Thyroid gland (tissue), 4 donors: ENCODE results near the gene CHN2. TPM values are rescaled to one million over a fixed set of nuclear protein-coding genes. Genes with fewer than 3 reads are reported as not detected.

Experiments used
- DNase-seq, 2 donors: peaks; one replicate each; pipeline ENCODE4 v3.0.0-alpha.2; 2019
- H3K27ac ChIP-seq, 3 donors: fragments of 200-600 bp; sonication (generic); 1 replicate in 2 of 3; 2 replicates in 1 of 3; pipeline ENCODE4 v1.5.1; 2016 to 2019; ENCODE audit warnings: mild to moderate bottlenecking in 1 of 3, moderate library complexity in 1 of 3
- H3K27me3 ChIP-seq: fragments of 200-600 bp; sonication (generic); one replicate; pipeline ENCODE4 v1.5.1; 2019
- H3K36me3 ChIP-seq, 2 donors: fragments of 200-600 bp; sonication (generic); one replicate each; pipeline ENCODE4 v1.5.1; 2016 to 2019
- H3K4me1 ChIP-seq, 2 donors: fragments of 200-600 bp; sonication (generic); one replicate each; pipeline ENCODE4 v1.5.1; 2017 to 2019
- H3K4me3 ChIP-seq, 3 donors: fragments of 200-600 bp; sonication (generic); replicated peaks in 1 of 3; 1 replicate in 2 of 3; 2 replicates in 1 of 3; pipeline ENCODE4 v1.5.1; 2016; ENCODE audit warnings: mild to moderate bottlenecking in 1 of 3
- H3K9me3 ChIP-seq: fragments of 200-600 bp; sonication (generic); one replicate; pipeline ENCODE4 v1.5.1; 2017
- POLR2A ChIP-seq, 2 donors: fragments of 450-650 bp; IDR thresholded peaks; one replicate each; pipeline ENCODE4 v1.6.1; 2017; ENCODE audit warnings: antibody characterized with exemption in 2 of 2, mild to moderate bottlenecking in 2 of 2, moderate library complexity in 1 of 2
- WGBS, 2 donors: methylation state at CpG; one replicate each; pipeline ENCODE4 v1.1.5; 2017; 5-methylcytosine and 5-hydroxymethylcytosine counted together
- intact Hi-C: fragments of 100-400 bp; cut with DNase I; formaldehyde crosslinking; loops from one replicate; pipeline ENCODE4 v1.15.1; 2023
- total RNA-seq, 4 donors: library from RNA; depleted of rRNA; stranded (reverse); fragments of >200 nt; gene quantifications; one replicate each; pipeline ENCODE4 v1.2.3, GENCODE V29; 2016
- TF ChIP-seq, protein P1 (sequence below), 6 experiments: fragments of 200-600 bp in 3 of 6; fragments of 450-650 bp in 3 of 6; sonication (generic) in 3 of 6; IDR thresholded peaks; one replicate each; pipeline ENCODE4 v1.5.1; 2016 to 2019; ENCODE audit warnings: antibody characterized with exemption in 6 of 6, mild to moderate bottlenecking in 2 of 6, inconsistent platforms in 1 of 6, moderate library complexity in 1 of 6

Gene CHN2
- total RNA-seq, 4 donors from 2014 or later: 11.7 to 54.3 (median 41.4) TPM

GRCh38 chr7:29275018-29275318, 80.4 kb downstream of the CHN2 start:
- Histone ChIP-seq H3K4me1 (peaks cover 4 to 9% of the 10 kb centered on the region in 2 donors), H3K9me3 (no peaks in the 10 kb centered on the region), H3K27me3 (no peaks in the 10 kb centered on the region), H3K36me3 (no peaks in the 10 kb centered on the region), H3K4me3 (no peak overlapping the region), H3K27ac (no peak overlapping the region)
- TF ChIP-seq POLR2A (IDR thresholded peaks at IDR 0.05): no peak
- TF ChIP-seq, protein P1, sequence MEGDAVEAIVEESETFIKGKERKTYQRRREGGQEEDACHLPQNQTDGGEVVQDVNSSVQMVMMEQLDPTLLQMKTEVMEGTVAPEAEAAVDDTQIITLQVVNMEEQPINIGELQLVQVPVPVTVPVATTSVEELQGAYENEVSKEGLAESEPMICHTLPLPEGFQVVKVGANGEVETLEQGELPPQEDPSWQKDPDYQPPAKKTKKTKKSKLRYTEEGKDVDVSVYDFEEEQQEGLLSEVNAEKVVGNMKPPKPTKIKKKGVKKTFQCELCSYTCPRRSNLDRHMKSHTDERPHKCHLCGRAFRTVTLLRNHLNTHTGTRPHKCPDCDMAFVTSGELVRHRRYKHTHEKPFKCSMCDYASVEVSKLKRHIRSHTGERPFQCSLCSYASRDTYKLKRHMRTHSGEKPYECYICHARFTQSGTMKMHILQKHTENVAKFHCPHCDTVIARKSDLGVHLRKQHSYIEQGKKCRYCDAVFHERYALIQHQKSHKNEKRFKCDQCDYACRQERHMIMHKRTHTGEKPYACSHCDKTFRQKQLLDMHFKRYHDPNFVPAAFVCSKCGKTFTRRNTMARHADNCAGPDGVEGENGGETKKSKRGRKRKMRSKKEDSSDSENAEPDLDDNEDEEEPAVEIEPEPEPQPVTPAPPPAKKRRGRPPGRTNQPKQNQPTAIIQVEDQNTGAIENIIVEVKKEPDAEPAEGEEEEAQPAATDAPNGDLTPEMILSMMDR (IDR thresholded peaks at IDR 0.05): no peak
- WGBS, 2 donors: 90 to 98% methylated on average over 2 of the region's 2 CpGs
- intact Hi-C loops: no loop called here
- DNase-seq: no peak

- peak; percentile 37 to 42 for DNase-seq
- no peaks in the 10 kb centered on the region for H3K36me3 ChIP-seq
- H3K27ac ChIP-seq: no peak overlapping the region
- no peaks in the 10 kb centered on the region for H3K9me3 ChIP-seq
- 35% methylated on average over 4 of the region's 4 CpGs for WGBS, 2 donors
- H3K27me3 ChIP-seq: no peaks in the 10 kb centered on the region
- TF ChIP-seq, protein P1 (IDR thresholded peaks at IDR 0.05): no peak
- peaks cover 4 to 9% of the 10 kb centered on the region in 2 donors for H3K4me1 ChIP-seq
- intact Hi-C loops: no loop called here
- no peak overlapping the region for H3K4me3 ChIP-seq
Observed at GRCh38 chr7:29275493-29275892, 80.9 kb downstream of the CHN2 start.

DNA sequence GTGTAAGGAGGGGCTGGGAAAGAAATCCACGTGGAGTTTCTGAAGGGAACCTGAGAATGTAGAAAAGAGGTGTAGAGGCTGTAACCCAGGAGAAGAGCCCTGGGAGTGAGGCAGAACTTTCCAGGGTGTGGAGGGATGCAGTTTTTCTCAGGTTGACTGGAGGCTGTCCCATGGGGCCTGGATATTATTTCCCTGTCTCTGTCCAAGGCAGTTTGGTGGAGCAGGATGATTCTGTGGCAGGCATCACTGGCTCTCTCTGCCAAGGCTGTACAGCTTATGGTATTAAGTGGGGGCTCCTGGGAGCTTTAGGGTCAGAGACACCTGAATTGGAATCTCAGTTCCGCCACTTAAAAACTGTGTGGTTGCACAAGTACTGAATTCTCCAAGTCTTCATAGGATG, 81.6 kb downstream of the CHN2 start:
- H3K27ac ChIP-seq: no peak overlapping the region
- intact Hi-C loops: no loop called here
- TF ChIP-seq, protein P1 (IDR thresholded peaks at IDR 0.05): no peak
- no peak for TF ChIP-seq POLR2A (IDR thresholded peaks at IDR 0.05)
- no peak for DNase-seq
- H3K36me3 ChIP-seq: no peaks in the 10 kb centered on the region
- H3K9me3 ChIP-seq: no peaks in the 10 kb centered on the region
- H3K4me3 ChIP-seq: no peak overlapping the region
- H3K4me1 ChIP-seq: peaks cover 4 to 9% of the 10 kb centered on the region in 2 donors
- H3K27me3 ChIP-seq: no peaks in the 10 kb centered on the region
- WGBS, 2 donors: 47 to 50% methylated on average over 2 of the region's 2 CpGs

- TF ChIP-seq POLR2A (IDR thresholded peaks at IDR 0.05): no peak
- TF ChIP-seq, protein P1 (IDR thresholded peaks at IDR 0.05): no peak
- Histone ChIP-seq H3K27me3 (no peaks in the 10 kb centered on the region), H3K4me1 (peaks cover 4 to 9% of the 10 kb centered on the region in 2 donors), H3K27ac (no peak overlapping the region), H3K9me3 (no peaks in the 10 kb centered on the region), H3K36me3 (no peaks in the 10 kb centered on the region), H3K4me3 (no peak overlapping the region)
- intact Hi-C loops: no loop called here
- 65 to 78% methylated on average over 4 of the region's 4 CpGs for WGBS, 2 donors
- DNase-seq: no peak
Observed at GRCh38 chr7:29276806-29277205, 82.2 kb downstream of the CHN2 start.

GRCh38 chr7:29277436-29278215, 83.1 kb downstream of the CHN2 start:
- Histone ChIP-seq H3K4me1 (peaks cover 4 to 9% of the 10 kb centered on the region in 2 donors), H3K36me3 (no peaks in the 10 kb centered on the region), H3K4me3 (no peak overlapping the region), H3K9me3 (no peaks in the 10 kb centered on the region), H3K27me3 (no peaks in the 10 kb centered on the region), H3K27ac (no peak overlapping the region)
- no peak for DNase-seq
- intact Hi-C loops: no loop called here
- TF ChIP-seq, protein P1 (IDR thresholded peaks at IDR 0.05): no peak
- TF ChIP-seq POLR2A (IDR thresholded peaks at IDR 0.05): no peak
- WGBS, 2 donors: 88 to 90% methylated on average over 6 of the region's 6 CpGs
